Right atrium auricular region (tissue), 2 donors: ENCODE results near the gene MOBP. TPM values are rescaled to one million over a fixed set of nuclear protein-coding genes. Genes with fewer than 3 reads are reported as not detected.
"Not testable (repeated sequence)": the region's sequence is repeated elsewhere in the genome, so short reads cannot be mapped to it uniquely, and the experiment has no call there.

Experiments used
- DNase-seq: peaks from one replicate; pipeline ENCODE4 v3.0.0-alpha.2; 2019; ENCODE audit warnings: low spot score
- H3K27ac ChIP-seq, 2 donors: fragments of 200-600 bp; sonication (generic); 1 replicate in 1 of 2; 2 replicates in 1 of 2; pipeline ENCODE4 v1.5.1; 2016 to 2019
- H3K27me3 ChIP-seq, 2 donors: fragments of 200-600 bp; sonication (generic); one replicate each; pipeline versions ENCODE4 v1.5.1 to v1.6.0; 2017 to 2019
- H3K36me3 ChIP-seq: fragments of 200-600 bp; sonication (generic); one replicate; pipeline ENCODE4 v1.5.1; 2016
- H3K4me1 ChIP-seq, 2 donors: fragments of 200-600 bp; sonication (generic); one replicate each; pipeline versions ENCODE4 v1.5.1 to v1.6.0; 2017 to 2019
- H3K4me3 ChIP-seq, 2 donors: fragments of 200-600 bp; sonication (generic); 1 replicate in 1 of 2; 2 replicates in 1 of 2; pipeline ENCODE4 v1.5.1; 2017 to 2019; ENCODE audit warnings: mild to moderate bottlenecking in 1 of 2, moderate library complexity in 1 of 2
- H3K9me3 ChIP-seq, 2 donors: fragments of 200-600 bp; sonication (generic); one replicate each; pipeline ENCODE4 v1.5.1; 2019
- CTCF ChIP-seq, 2 donors: fragments of 200-600 bp; sonication (generic); IDR thresholded peaks; one replicate each; pipeline ENCODE4 v1.5.1; 2019; ENCODE audit warnings: antibody characterized with exemption in 2 of 2
- total RNA-seq, 2 donors: library from RNA; depleted of rRNA; stranded (reverse); fragments of >200 nt; gene quantifications; one replicate each; pipeline ENCODE4 v1.1.0, GENCODE V29; 2016

MOBP gene
- total RNA-seq, 2 donors from 2014 or later, result 0.20 TPM; not detected in 1

- peak; percentile 72 to 89 for TF ChIP-seq CTCF (IDR thresholded peaks at IDR 0.05)
- Histone ChIP-seq H3K9me3 (no peaks in the 10 kb centered on the region), H3K27me3 (no peaks in the 10 kb centered on the region), H3K4me1 (no peaks in the 10 kb centered on the region), H3K27ac (no peak overlapping the region), H3K36me3 (no peaks in the 10 kb centered on the region), H3K4me3 (no peak overlapping the region)
- DNase-seq, result peak; percentile 81
These were observed 19.6 kb upstream of the MOBP start for GRCh38 chr3:39447637-39448483.

GRCh38 chr3:39448506-39449233 lies 18.8 kb upstream of the MOBP start:
- Histone ChIP-seq H3K27ac (no peak overlapping the region), H3K27me3 (no peaks in the 10 kb centered on the region), H3K4me1 (no peaks in the 10 kb centered on the region), H3K4me3 (no peak overlapping the region), H3K36me3 (no peaks in the 10 kb centered on the region), H3K9me3 (no peaks in the 10 kb centered on the region)
- no peak for TF ChIP-seq CTCF (IDR thresholded peaks at IDR 0.05)
- no peak for DNase-seq

GRCh38 chr3:39449796-39450195 lies 17.7 kb upstream of the MOBP start:
- no peak overlapping the region for H3K27ac ChIP-seq
- no peaks in the 10 kb centered on the region for H3K4me1 ChIP-seq
- no peak overlapping the region for H3K4me3 ChIP-seq
- H3K36me3 ChIP-seq, result no peaks in the 10 kb centered on the region
- H3K27me3 ChIP-seq, result no peaks in the 10 kb centered on the region
- H3K9me3 ChIP-seq, result no peaks in the 10 kb centered on the region
- no peak for DNase-seq
- TF ChIP-seq CTCF (IDR thresholded peaks at IDR 0.05), result no peak

- Histone ChIP-seq H3K9me3 (no peaks in the 10 kb centered on the region), H3K4me3 (no peak overlapping the region), H3K27me3 (no peaks in the 10 kb centered on the region), H3K4me1 (no peaks in the 10 kb centered on the region), H3K27ac (no peak overlapping the region), H3K36me3 (no peaks in the 10 kb centered on the region)
- no peak for TF ChIP-seq CTCF (IDR thresholded peaks at IDR 0.05)
- no peak for DNase-seq
These were observed 14.3 kb upstream of the MOBP start for GRCh38 chr3:39453134-39453533.

- H3K4me3 ChIP-seq, H3K4me1 ChIP-seq, H3K27ac ChIP-seq, H3K36me3 ChIP-seq, H3K27me3 ChIP-seq, H3K9me3 ChIP-seq, DNase-seq: not testable (repeated sequence)
These were observed 13.6 kb upstream of the MOBP start for GRCh38 chr3:39453872-39454271.

GRCh38 chr3:39454591-39455217 lies 12.8 kb upstream of the MOBP start:
- no peak overlapping the region for H3K4me3 ChIP-seq
- TF ChIP-seq CTCF (IDR thresholded peaks at IDR 0.05), result no peak
- no peaks in the 10 kb centered on the region for H3K9me3 ChIP-seq
- H3K4me1 ChIP-seq, result no peaks in the 10 kb centered on the region
- H3K27ac ChIP-seq, result no peak overlapping the region
- no peaks in the 10 kb centered on the region for H3K36me3 ChIP-seq
- no peak for DNase-seq
- H3K27me3 ChIP-seq, result no peaks in the 10 kb centered on the region
